GM04503 (cell line): ENCODE data around the gene FLACC1.
A peak's percentile ranks its signal among the peaks of the same experiment; 100 is the strongest.

Experiments
- DNase-seq: peaks from one replicate; pipeline ENCODE4 v3.0.0-alpha.2; 2012; ENCODE audit warnings: low read depth

Gene FLACC1

DNA sequence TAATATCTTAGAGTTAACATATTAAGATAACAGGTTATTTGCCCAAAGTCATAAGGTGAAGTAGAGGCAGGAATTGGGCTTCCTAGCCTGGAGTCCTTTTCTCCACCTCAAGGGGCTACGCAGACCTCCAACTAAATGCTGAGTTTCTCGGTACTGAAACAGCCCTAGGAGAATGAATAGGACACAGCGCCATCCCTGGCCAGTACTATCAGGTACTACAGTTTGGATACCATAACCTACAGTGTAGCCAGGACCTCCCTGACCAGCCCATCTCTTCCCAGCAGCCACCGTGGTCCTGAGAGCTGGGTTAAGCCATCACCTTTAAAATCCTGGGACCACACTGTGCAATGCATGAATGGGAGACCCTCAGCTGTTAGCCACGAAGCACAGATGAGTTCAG, 81.2 kb downstream of the FLACC1 start:
- DNase-seq, result no peak

DNA sequence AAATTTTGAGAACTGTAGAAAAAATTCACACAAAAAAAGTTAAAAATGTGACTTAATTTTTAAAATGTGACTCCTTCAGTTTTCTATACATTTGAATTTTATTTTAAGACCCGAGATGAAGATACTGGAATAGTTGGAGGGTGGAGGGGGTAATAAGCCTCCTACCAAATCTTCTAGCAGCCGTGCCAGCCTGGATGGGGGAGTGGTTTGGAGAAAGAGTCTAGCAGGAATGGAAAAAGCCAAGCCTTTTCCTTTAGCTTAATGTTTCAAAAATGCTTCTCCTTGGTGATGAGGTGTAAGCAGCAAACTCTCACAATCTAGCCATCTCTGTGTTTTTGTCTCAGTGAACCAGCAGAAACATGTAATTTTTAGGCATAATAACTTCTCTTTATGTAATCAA, 82.1 kb downstream of the FLACC1 start:
- no peak for DNase-seq

DNA sequence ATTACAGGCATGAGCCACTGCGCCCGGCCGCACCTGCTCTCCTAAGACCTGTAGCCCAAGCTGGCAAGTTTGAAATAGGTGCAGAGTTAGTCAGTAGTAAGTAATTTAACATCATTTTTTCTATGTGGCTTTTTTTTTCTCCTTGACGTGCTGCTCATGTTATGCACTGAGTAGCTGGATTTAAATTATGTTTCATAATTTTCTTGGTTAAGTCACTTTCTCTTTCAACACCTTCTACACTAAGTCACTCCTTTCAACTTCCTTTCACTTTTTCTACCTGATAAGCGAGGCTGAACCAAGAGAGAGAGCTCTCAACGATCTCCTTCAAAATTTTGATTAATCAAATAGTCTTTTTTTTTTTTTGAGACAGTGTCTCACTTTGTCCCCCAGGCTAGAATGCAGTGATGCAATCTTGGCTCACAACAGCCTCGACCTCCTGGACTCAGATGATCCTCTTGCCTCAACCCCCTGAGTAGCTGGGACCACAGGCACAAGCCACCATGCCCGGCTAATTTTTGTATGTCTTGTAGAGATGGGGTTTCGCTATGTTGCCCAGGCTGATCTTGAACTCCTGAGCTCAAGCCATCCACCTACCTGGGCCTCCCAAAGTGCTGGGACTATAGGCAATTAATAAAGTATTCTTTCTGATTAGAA, 83.7 kb downstream of the FLACC1 start:
- no peak for DNase-seq

- DNase-seq, result no peak
These were observed 85.2 kb downstream of the FLACC1 start for GRCh38 chr2:201271917-201272316.

DNA sequence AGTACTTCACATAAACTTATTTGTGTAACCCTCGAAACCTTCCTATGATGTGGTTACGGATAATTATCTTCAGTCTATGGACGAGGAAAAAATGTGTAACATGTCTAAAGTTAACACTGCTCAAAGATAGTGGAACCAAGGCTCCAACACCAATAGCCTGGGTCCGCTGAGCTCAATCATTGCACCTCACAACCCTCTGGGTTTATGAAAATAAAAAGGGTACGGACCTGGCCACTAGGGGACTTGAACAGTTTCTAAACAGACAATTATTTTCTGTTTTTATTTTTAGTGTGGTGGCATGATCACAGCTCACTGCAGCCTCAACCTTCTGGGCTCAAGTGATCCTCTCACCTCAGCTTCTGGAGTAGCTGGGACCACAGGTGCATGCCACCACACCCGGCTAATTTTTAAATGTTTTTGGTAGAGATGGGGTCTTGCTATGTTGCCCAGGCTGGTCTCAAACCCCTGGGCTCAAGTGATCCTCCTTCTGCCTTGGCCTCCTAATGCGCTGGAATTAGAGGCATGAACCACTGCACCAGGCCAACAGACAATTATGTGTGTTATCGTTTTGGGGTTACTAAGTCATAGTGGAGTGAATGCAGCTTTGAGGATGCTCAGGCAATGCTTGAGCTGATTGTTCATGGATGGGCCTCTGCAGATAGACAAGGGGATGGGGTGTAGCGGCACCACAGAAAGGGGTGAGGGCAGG, 86.7 kb downstream of the FLACC1 start:
- no peak for DNase-seq

DNA sequence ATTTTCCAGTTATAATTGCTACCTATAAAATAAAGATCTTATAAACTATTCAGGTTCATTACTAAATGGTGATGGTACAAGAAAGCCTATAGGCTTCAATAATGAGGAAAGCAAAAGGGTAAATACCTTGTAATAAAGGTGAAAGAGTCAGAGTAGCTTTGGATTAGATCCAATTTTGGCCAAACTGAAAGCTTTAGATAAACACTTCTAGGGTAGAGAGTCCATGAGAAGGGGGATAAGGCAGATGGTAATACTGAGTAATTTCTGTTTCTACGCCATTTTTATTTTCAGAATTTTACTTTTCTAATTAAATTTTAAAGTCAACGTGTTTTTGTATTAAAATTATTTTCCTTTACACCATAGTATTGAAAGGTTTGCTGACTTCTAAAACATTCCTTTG, 87.4 kb downstream of the FLACC1 start:
- no peak for DNase-seq

GRCh38 chr2:201267278-201268030, 89.7 kb downstream of the FLACC1 start:
- no peak for DNase-seq

- no peak for DNase-seq
These were observed 90.5 kb downstream of the FLACC1 start for GRCh38 chr2:201266629-201267028.

DNA sequence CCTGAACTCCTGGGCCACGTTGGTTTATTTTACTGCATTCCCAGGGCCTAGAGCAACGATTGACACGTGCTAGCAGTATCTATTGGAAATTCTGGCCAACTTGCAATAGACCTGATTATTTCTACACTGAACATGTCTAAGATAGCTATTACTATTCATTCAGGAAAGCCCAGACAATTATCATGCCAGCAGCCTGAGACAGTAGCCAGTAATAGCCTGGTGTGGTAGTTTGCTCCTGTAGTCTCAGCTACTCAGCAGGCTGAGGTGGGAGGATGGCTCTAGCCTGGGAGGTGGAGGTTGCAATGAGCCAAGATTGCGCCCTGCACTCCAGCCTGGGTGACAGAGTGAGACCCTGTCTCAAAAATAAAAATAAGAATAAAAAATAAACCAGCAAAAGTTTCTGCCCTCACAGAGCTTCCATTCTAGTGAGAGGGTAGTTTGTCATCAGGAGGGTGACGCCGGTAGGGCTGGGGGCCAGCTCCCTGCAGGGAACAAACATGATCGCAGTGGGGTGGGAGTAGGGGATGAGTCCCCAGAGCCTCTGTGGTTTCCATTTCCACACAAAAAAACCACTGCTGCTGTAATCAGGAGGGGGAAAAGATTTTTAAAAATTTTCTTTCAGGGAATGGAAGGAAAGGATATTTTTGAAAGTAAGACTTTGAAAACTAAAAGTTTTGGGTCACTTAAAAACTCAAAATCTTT, 92.5 kb downstream of the FLACC1 start:
- no peak for DNase-seq

DNA sequence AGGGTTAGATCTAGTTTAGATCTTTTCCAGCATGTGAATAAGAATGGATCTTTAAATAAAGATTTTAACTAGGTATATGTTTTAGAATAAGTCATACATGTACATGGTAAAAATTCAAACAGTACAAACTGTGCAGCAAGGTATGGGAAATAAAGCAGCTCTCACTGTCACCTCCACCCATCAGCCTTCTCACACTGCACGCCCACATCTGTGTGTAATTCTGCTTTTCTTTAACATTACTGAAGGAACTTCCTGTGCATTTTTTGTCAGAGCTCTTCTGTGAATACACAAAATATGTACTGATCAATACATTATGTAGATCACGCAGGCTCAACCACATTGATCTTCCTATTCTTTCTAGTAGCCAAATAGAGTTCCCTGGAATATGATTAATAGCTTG, 93.4 kb downstream of the FLACC1 start:
- DNase-seq, result no peak

GRCh38 chr2:201262718-201263117, 94.4 kb downstream of the FLACC1 start:
- no peak for DNase-seq

GRCh38 chr2:201261906-201262305, 95.2 kb downstream of the FLACC1 start:
- no peak for DNase-seq

- DNase-seq, result no peak
These were observed 95.7 kb downstream of the FLACC1 start for GRCh38 chr2:201261471-201261870.

DNA sequence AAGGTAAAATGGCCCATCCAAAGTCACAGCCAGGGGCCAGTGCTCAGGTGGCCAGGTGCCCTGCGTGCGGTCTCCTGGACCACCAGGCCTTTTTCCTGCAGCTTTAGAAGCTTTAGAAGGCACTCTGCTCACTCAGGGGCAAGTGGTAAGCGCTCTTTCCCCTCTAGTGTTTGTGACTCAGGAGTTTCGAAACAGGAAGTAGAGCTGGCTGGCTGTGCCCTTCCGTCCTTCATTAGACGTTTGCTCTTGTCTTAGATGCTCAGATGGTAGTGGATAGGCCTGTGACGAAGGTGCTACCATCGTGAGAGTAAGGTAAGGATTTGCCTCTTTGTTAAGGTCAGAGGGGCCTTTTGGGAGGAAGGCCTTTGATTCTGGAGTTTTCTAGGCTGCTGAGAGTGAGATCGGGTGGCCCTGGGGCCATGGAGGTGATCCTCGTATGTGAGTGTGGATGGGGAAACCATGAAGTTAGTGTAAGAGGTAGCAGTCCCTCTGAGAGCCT, 96.8 kb downstream of the FLACC1 start, which contains the start of gene CASP8:
CASP8 (plus strand) TSS at position 235 of the 499 bp plus-strand sequence. CDS start 5,951 bp downstream, outside the sequence.
- DNase-seq, result no peak

GRCh38 chr2:201258666-201259615, 98.2 kb downstream of the FLACC1 start:
- no peak for DNase-seq

DNA sequence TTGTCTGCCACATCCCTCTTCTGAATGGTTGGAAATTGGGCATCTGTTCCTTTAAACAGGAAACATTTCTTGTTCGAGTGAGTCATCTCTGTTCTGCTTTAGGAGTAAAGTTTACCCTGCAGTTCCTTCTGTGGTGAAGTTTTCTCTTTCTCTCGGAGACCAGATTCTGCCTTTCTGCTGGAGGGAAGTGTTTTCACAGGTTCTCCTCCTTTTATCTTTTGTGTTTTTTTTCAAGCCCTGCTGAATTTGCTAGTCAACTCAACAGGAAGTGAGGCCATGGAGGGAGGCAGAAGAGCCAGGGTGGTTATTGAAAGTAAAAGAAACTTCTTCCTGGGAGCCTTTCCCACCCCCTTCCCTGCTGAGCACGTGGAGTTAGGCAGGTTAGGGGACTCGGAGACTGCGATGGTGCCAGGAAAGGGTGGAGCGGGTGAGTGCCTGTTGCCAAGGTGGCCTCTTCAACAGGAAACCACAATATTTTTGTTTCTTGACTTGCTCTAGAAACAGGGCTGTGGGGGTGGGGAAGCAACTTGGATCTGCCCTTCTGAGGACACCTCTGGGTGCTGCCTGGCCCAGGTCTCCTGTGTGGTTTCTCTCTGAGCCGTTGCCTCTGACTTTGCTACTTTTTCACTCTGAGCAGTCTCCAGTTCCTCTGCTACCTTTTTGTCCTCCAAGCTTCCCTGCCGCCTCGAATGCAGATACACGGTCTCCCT, 99.0 kb downstream of the FLACC1 start:
- DNase-seq, result peak; percentile 53

- DNase-seq, result no peak
These were observed 99.7 kb downstream of the FLACC1 start for GRCh38 chr2:201257381-201257955.

DNA sequence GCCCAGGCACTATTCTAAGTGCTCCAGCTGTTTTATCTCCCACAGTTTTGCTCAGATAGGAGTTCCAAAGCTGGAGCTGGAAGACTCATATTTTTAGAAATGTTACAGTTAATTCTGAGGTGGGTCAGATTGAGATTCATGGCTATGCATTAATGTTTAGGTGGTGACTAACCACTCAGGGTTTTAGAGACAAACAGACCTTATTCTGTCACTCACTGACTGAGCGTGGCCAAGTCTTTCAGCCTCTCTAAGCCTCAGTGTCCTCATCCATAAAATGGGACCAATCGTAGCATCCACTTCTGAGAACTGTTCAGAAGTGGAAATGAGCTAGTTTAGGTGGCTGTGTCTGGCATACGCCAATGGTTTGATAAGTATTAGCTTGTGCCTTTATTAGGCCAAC, 101.1 kb downstream of the FLACC1 start:
- no peak for DNase-seq

DNA sequence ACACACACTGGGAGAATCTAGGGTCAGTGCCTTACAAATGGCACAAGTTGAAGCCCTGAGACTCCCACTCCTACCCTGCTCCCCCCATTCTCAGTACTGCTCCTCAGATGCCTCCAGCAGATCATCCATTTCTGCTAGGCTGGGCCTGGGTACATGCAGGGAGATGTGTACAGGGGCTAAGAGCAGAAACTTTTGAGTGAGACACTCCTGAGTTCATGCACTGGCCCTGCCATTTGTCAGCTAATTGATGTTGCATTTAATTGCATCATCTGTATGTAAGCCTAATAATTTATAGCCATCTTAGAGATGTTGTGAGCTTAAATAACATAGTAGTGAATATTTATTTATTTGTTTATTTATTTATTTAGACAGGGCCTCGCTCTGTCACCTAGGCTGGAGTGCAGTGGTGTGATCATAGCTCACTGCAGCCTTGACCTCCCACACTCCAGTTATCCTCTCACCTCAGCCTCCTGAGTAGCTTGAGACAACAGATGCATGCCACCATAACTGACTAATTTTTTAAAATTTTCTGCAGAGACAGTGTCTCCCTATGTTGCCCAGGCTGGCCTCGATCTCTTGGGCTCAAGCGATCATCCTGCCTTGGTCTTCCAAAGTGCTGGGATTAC, 101.6 kb downstream of the FLACC1 start:
- no peak for DNase-seq
